Prostate gland (tissue), 2 donors: Measurements from ENCODE around the gene CARS1.

Source experiments
- POLR2A ChIP-seq: fragments of 450-650 bp; IDR thresholded peaks from one replicate; pipeline ENCODE4 v1.6.1; 2016; ENCODE audit warnings: antibody characterized with exemption, mild to moderate bottlenecking
- POLR2AphosphoS5 ChIP-seq: sonication (generic); formaldehyde crosslinking; IDR thresholded peaks from one replicate; pipeline ENCODE4 v1.6.1; 2017; ENCODE audit warnings: antibody characterized with exemption
- TF ChIP-seq, protein P1 (sequence below), 4 experiments: fragments of 200-600 bp in 2 of 4; fragments of 450-650 bp in 2 of 4; sonication (generic) in 2 of 4; IDR thresholded peaks; 1 replicate in 3 of 4; 2 replicates in 1 of 4; pipeline ENCODE4 v1.5.1; 2016 to 2019; ENCODE audit warnings: antibody characterized with exemption in 4 of 4, mild to moderate bottlenecking in 2 of 4, moderate library complexity in 2 of 4

DNA sequence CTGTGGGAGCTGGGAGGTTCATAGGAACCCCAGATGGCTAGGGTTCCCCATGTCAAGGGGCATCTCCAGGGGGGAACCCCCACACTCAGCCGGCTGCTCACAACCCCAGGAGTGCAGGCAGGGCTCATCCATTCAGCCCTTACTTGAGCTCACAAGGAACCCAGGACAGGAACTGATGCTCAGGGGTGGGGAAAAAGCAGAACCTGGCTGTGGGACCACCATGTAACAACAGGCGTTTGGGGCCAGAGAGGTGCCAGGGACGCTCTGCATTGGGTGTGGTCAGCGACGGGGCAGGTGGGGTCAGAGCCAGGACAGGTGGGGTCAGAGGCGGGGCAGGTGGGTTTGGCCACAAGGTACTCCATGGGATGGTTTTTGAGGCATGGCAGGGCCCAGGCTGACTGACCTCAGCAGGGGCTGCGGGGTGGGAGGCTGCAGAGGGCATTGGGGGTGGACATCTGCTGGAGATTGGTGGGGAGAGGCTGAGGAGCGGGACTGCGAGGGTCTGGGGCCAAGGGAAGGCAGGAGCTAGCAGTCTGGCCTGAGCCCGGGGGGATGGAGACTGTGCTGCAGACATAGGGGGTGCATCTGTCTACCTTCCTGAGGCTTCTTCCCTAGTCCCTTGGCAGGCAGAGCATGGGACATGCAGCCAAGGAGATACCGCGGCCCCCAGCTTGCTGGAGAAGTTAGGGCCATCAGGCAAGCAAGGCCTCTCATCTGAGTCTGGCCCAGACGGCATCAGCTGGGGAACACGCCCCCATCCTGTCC lies 34.0 kb upstream of the CARS1 start:
- TF ChIP-seq POLR2A (no peak), POLR2AphosphoS5 (no peak)
- TF ChIP-seq, protein P1, sequence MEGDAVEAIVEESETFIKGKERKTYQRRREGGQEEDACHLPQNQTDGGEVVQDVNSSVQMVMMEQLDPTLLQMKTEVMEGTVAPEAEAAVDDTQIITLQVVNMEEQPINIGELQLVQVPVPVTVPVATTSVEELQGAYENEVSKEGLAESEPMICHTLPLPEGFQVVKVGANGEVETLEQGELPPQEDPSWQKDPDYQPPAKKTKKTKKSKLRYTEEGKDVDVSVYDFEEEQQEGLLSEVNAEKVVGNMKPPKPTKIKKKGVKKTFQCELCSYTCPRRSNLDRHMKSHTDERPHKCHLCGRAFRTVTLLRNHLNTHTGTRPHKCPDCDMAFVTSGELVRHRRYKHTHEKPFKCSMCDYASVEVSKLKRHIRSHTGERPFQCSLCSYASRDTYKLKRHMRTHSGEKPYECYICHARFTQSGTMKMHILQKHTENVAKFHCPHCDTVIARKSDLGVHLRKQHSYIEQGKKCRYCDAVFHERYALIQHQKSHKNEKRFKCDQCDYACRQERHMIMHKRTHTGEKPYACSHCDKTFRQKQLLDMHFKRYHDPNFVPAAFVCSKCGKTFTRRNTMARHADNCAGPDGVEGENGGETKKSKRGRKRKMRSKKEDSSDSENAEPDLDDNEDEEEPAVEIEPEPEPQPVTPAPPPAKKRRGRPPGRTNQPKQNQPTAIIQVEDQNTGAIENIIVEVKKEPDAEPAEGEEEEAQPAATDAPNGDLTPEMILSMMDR (IDR thresholded peaks at IDR 0.05) = no peak
